ENCODE data around the gene CHST8. TPM values are rescaled to one million over a fixed set of nuclear protein-coding genes. Genes with fewer than 3 reads are reported as not detected.

Gene CHST8
- total RNA-seq, 1 experiment from 2014 or later, result 2.3 TPM

- Histone ChIP-seq H3K36me3 (ENCODE audit: insufficient read depth, low read length, poor library complexity, severe bottlenecking) (no peaks in the 10 kb centered on the region), H3K4me3 (ENCODE audit: low read depth, low read length, poor library complexity, severe bottlenecking) (no peak overlapping the region), H3K4me1 (ENCODE audit: insufficient read depth, low read length, poor library complexity, severe bottlenecking) (peaks cover 6% of the 10 kb centered on the region), H3K27me3 (replicated peaks; ENCODE audit: insufficient read depth, low read depth, low read length, poor library complexity) (no peaks in the 10 kb centered on the region), H3K9me3 (ENCODE audit: low read depth, low read length, poor library complexity, severe bottlenecking) (no peaks in the 10 kb centered on the region), H3K27ac (ENCODE audit: low read depth, low read length, poor library complexity, severe bottlenecking) (no peak overlapping the region)
- ChIA-PET CTCF (no interaction called here), POLR2A (ENCODE audit: low non-redundant PET) (no interaction called here)
- TF ChIP-seq, protein P1, sequence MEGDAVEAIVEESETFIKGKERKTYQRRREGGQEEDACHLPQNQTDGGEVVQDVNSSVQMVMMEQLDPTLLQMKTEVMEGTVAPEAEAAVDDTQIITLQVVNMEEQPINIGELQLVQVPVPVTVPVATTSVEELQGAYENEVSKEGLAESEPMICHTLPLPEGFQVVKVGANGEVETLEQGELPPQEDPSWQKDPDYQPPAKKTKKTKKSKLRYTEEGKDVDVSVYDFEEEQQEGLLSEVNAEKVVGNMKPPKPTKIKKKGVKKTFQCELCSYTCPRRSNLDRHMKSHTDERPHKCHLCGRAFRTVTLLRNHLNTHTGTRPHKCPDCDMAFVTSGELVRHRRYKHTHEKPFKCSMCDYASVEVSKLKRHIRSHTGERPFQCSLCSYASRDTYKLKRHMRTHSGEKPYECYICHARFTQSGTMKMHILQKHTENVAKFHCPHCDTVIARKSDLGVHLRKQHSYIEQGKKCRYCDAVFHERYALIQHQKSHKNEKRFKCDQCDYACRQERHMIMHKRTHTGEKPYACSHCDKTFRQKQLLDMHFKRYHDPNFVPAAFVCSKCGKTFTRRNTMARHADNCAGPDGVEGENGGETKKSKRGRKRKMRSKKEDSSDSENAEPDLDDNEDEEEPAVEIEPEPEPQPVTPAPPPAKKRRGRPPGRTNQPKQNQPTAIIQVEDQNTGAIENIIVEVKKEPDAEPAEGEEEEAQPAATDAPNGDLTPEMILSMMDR (conservative IDR thresholded peaks at IDR 0.05; ENCODE audit: low read depth, low read length), result no peak
- no peak for TF ChIP-seq EZH2 (IDR thresholded peaks at IDR 0.05; ENCODE audit: borderline replicate concordance, low read depth, low read length, poor library complexity, severe bottlenecking)
- intact Hi-C loops (cut with micrococcal nuclease; ENCODE audit: unreplicated experiment), result loop anchor here (5.0 to 10.0 kb wide), 2 partner anchors 371 to 939 kb away; no protein-coding TSS in a partner anchor
- no peak for DNase-seq (ENCODE audit: low spot score)
- no TSS peak for BruUV-seq (replicated peaks)
These were observed 154.2 kb downstream of the CHST8 start for GRCh38 chr19:33775731-33776487.

DNA sequence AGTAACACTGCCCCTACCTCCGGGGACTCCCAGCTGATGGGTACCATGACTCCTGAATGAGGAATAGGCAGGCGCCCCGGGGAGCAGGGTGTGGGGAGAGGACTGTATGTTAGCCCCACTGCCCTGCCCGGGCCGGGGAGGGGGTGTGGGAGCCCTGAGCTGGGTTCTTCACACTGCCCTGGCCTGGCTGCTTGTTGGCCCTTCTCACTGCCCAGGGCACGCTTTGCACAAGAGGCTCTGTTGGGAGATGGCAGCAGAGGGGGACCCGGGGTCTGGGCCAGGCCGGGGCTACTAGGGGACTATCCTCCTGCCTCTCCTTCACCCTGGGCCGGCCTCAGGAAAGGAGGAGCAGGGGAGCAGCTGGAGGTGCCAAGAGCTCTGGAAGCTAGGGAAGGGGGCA lies 155.6 kb downstream of the CHST8 start:
- TF ChIP-seq, protein P1 (conservative IDR thresholded peaks at IDR 0.05; ENCODE audit: low read depth, low read length), result no peak
- no peak for TF ChIP-seq EZH2 (IDR thresholded peaks at IDR 0.05; ENCODE audit: borderline replicate concordance, low read depth, low read length, poor library complexity, severe bottlenecking)
- BruUV-seq (replicated peaks), result no TSS peak
- intact Hi-C loops (cut with micrococcal nuclease; ENCODE audit: unreplicated experiment), result loop anchor here (5.0 to 10.0 kb wide), 2 partner anchors 370 to 937 kb away; no protein-coding TSS in a partner anchor

DNA sequence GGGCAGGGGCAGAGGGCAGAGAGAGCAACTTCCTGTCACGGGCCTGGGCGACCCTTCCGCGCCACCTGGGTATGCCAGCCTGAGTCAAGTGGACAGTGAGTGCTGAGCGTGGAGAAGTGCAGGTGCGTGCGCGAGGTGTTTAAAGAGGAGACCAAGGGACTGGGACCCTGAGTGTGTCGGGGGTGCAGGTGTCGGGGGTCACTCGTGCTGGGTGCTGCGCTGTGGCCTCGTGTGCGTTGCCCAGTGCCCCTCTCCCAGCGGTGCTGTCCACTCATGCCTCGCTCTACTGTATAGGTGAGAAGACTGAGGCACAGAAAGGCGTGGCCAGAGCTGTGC lies 156.0 kb downstream of the CHST8 start:
- intact Hi-C loops (cut with micrococcal nuclease; ENCODE audit: unreplicated experiment), result loop anchor here (1.0 to 10.0 kb wide), 4 partner anchors 221 to 937 kb away; no protein-coding TSS in a partner anchor
- no peak for TF ChIP-seq EZH2 (IDR thresholded peaks at IDR 0.05; ENCODE audit: borderline replicate concordance, low read depth, low read length, poor library complexity, severe bottlenecking)
- TF ChIP-seq, protein P1 (conservative IDR thresholded peaks at IDR 0.05; ENCODE audit: low read depth, low read length), result no peak
- Histone ChIP-seq H3K36me3 (ENCODE audit: insufficient read depth, low read length, poor library complexity, severe bottlenecking) (no peaks in the 10 kb centered on the region), H3K27me3 (replicated peaks; ENCODE audit: insufficient read depth, low read depth, low read length, poor library complexity) (no peaks in the 10 kb centered on the region), H3K4me1 (ENCODE audit: insufficient read depth, low read length, poor library complexity, severe bottlenecking) (peaks cover 6% of the 10 kb centered on the region), H3K27ac (ENCODE audit: low read depth, low read length, poor library complexity, severe bottlenecking) (no peak overlapping the region), H3K4me3 (ENCODE audit: low read depth, low read length, poor library complexity, severe bottlenecking) (no peak overlapping the region), H3K9me3 (ENCODE audit: low read depth, low read length, poor library complexity, severe bottlenecking) (no peaks in the 10 kb centered on the region)
- no TSS peak for BruUV-seq (replicated peaks)
- POLR2A ChIA-PET (ENCODE audit: low non-redundant PET), result no interaction called here
- DNase-seq (ENCODE audit: low spot score), result no peak
- CTCF ChIA-PET, result interaction anchor here (0.5 to 1.5 kb wide), 23 partner anchors 8 to 556 kb away, joined by 3 to 29 read pairs (median 3); no protein-coding TSS in a partner anchor

More for the DNA sequence above, 155.6 kb downstream of the CHST8 start:
- no peaks in the 10 kb centered on the region for H3K36me3 ChIP-seq (ENCODE audit: insufficient read depth, low read length, poor library complexity, severe bottlenecking)
- no peak overlapping the region for H3K4me3 ChIP-seq (ENCODE audit: low read depth, low read length, poor library complexity, severe bottlenecking)
- no peak overlapping the region for H3K27ac ChIP-seq (ENCODE audit: low read depth, low read length, poor library complexity, severe bottlenecking)
- H3K9me3 ChIP-seq (ENCODE audit: low read depth, low read length, poor library complexity, severe bottlenecking), result no peaks in the 10 kb centered on the region
- ChIA-PET CTCF (interaction anchor here (0.5 to 1.5 kb wide), 21 partner anchors 8 to 556 kb away, joined by 3 to 29 read pairs (median 3); no protein-coding TSS in a partner anchor), POLR2A (ENCODE audit: low non-redundant PET) (no interaction called here)
- peaks cover 6% of the 10 kb centered on the region for H3K4me1 ChIP-seq (ENCODE audit: insufficient read depth, low read length, poor library complexity, severe bottlenecking)
- no peak for DNase-seq (ENCODE audit: low spot score)
- H3K27me3 ChIP-seq (replicated peaks; ENCODE audit: insufficient read depth, low read depth, low read length, poor library complexity), result no peaks in the 10 kb centered on the region

All from A673 (cell line).